Measurements from ENCODE around the gene ANKLE1. TPM values are rescaled to one million over a fixed set of nuclear protein-coding genes. Genes with fewer than 3 reads are reported as not detected.
"Not testable (repeated sequence)": the region's sequence is repeated elsewhere in the genome, so short reads cannot be mapped to it uniquely, and the experiment has no call there.

The ANKLE1 gene
- total RNA-seq, 1 experiment from 2014 or later: 0.60 TPM

- DNase-seq (ENCODE audit: low spot score): no peak
Measured at GRCh38 chr19:17283504-17283996, 1.8 kb downstream of the ANKLE1 start.

DNA sequence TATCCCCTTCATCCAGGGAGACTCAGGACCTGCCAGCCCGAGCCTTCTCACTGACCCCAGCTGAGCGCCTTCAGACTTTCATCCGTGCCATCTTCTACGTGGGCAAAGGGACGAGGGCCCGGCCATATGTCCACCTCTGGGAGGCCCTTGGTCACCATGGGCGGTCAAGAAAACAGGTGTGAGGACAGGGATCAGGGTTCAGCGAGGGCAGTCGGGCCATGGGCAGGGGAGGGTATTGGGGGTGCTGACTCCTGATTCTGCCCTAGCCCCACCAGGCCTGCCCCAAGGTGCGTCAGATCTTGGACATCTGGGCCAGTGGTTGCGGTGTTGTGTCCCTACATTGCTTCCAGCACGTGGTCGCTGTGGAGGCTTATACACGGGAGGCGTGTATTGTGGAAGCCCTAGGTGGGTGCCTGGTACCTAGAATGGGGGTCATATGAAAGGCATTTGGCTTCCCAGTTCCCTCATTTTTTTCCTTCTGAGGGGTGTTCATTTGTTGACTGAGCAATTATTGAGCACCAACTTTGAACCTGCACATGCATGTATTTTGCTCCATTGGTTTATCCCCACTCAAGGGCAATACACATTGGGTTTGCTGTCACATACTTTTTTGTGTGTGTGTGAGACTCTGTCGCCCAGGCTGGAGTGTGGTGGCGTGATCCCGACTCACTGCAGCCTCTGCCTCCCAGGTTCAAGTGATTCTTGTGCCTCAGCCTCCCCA, 3.9 kb downstream of the ANKLE1 start:
- no peak for DNase-seq (ENCODE audit: low spot score)

DNA sequence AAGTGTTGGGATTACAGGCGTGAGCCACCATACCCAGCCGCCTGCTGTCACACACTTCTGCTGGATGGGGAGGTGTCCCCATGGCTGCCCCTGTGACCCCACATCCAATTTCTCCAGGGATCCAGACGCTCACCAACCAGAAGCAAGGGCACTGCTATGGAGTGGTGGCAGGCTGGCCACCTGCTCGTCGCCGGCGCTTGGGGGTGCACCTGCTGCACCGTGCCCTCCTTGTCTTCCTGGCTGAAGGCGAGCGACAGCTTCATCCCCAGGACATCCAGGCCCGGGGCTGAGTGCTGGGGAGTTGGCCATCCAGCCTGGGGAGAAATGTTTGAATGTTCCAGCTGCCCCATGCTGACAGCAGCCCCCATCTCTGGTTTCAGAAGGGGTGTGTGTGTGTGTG, 4.6 kb downstream of the ANKLE1 start:
- DNase-seq (ENCODE audit: low spot score): no peak

DNA sequence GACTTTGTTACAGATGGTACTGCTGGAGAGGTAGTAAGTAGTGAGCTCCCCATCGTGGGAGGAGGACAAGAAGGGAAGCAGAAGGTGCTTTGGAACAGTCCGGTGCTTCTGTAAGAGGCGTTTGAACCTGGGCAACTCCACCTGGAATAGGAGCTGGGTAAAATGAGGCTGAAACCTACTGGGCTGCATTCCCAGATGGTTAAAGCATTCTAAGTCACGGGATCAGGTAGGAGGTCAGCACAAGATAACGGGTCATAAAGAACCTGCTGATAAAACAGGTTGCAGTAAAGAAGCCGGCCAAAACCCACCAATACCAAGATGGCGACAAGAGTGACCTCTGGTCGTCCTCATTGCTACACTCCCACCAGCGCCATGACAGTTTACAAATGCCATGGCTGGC, 5.1 kb downstream of the ANKLE1 start:
- no peak for DNase-seq (ENCODE audit: low spot score)

GRCh38 chr19:17289489-17289888, 7.8 kb downstream of the ANKLE1 start:
- peak; percentile 14 for DNase-seq (ENCODE audit: low spot score)

DNA sequence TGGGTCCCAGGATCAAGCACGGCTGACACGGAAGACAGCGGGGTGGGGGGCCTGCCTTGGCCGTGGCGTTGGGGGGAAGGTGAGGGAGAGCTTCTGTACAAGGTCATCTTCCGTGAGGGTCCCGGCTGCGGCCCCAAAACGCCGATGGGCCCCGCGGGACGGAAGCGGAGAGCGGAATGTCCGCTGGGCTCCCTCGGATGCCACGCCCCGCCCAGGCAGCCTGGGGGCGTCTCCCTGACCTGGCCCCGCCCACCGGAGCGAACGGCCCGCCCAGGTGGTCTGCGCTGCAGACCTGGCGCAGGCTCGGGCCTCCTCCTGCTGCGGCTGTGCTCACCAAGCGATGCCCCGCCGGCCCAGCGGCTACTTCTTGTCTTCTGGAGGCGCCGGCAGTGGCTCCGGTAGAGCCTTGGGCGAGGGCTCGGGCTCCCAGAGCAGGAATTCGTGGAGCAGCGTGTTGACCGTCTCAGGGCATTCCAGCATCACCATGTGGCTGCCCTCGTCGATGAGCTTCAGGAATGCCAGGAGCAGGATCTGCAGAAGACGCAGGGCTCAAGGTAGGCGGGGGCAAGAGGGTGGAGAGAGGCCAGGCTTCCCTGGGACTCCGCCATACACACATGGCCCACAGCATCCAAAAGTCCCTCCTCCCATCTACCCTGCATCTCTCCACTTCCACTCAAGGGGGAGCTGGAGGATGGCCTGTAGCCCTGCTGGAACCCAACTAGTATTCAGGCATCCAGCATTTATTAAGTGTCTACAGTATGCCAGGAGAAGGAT, 10.8 kb downstream of the ANKLE1 start:
- peak; percentile 87 for DNase-seq (ENCODE audit: low spot score)

- DNase-seq (ENCODE audit: low spot score): no peak
Measured at GRCh38 chr19:17293605-17294004, 11.9 kb downstream of the ANKLE1 start.

GRCh38 chr19:17294051-17294891, 12.6 kb downstream of the ANKLE1 start:
- DNase-seq (ENCODE audit: low spot score): no peak

DNA sequence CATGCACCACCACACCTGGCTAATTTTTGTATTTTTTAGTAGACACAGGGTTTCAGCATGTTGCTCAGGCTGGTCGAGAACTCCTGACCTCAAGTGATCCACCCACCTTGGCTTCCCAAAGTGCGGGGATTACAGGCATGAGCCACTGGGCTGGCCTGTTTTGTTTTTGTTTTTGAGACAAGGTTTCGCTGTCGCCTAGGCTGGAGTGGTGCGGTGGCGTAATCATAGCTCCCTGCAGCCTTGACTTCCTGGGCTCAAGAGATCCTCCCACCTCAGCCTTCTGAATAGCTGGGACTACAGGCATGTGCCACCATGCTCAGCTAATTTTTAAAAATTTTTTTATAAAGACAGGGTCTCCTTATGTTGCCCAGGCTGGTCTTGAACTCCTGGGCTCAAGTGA, 13.8 kb downstream of the ANKLE1 start:
- not testable (repeated sequence) for DNase-seq (ENCODE audit: low spot score)

GRCh38 chr19:17296273-17296672, 14.6 kb downstream of the ANKLE1 start:
- peak; percentile 93 for DNase-seq (ENCODE audit: low spot score)

GRCh38 chr19:17296976-17297375, 15.3 kb downstream of the ANKLE1 start:
- no peak for DNase-seq (ENCODE audit: low spot score)

DNA sequence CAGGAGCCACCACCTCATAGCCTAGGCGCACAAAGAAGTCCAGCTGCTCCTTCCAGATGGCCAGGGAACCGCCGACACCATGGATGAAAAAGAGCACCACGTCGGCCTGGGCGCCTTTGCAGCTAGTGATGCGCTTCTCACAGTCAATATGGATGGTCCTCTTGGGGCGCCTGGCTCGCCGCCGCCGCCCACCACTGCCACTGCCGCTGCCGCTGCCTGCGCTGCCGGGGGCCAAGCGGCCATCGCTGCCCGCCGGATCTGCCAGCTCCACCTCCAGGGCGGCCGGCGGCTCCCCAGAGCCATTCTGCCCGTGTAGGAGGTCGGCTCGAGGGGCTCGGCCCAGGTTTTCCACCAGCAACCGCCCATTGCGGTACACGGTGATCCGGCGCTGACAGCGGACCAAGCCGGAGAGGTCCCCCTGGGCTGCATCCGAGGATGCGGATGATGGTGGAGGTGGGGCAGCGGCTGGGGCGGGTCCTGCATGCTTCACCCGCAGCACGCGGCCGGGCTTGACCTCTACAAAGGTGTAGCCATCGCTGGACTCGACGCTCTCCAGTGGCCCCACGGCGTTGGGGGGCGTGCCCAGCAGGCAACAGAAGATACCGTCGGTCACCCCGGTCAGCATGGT, 19.4 kb downstream of the ANKLE1 start:
- no peak for DNase-seq (ENCODE audit: low spot score)

GRCh38 chr19:17302391-17303166, 20.9 kb downstream of the ANKLE1 start:
- no peak for DNase-seq (ENCODE audit: low spot score)

DNA sequence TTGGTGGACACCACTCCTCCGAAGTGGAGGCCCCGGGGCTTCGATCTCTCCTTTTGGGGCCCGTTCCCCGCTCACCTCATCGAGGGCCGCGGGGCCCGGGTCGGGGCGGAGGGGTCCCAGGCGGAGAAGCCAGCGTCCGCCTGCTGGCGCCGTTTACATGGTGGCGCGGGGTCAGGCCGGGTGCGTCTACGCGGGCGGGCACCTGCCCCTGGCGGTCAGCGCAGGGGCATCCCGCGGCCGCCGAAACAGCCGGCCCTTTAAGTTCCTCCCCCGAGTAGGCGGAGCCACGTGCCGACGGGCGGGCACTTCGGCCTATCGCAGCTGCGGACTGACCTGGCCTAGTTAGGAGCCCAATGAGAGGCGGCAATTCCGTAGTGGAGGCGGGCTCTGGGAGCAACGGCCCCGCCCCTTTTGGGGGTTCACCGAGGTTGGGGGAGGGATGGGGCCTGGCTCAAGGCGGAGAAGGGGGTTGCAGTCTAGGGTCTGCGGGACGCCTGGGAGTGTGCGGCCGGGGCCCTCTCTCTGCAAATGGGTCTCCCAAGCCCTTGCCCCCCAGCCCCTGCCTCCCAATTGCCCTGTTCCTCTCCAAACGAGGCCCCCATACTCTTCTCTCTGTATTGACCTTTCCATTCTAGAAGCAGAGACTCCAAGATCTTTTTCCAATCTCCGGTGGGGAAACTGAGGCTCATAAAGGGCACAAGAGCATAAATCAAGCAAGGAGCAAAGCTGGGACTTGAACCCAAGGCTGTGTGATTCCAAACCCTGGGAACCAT, 21.7 kb downstream of the ANKLE1 start, which contains the start of gene ABHD8:
Gene ABHD8, minus strand, starts transcription at position 259 of the 773 bp plus-strand sequence. CDS start 1,809 bp downstream, outside the sequence.
- DNase-seq (ENCODE audit: low spot score): peak; percentile 87

GRCh38 chr19:17303940-17304267, 22.2 kb downstream of the ANKLE1 start:
- DNase-seq (ENCODE audit: low spot score): no peak

- no peak for DNase-seq (ENCODE audit: low spot score)
Measured at GRCh38 chr19:17304386-17305215, 22.9 kb downstream of the ANKLE1 start.

- no peak for DNase-seq (ENCODE audit: low spot score)
Measured at GRCh38 chr19:17305216-17305516, 23.5 kb downstream of the ANKLE1 start.

GRCh38 chr19:17305517-17306284, 24.0 kb downstream of the ANKLE1 start, which contains the start of gene MRPL34:
MRPL34 (plus strand) TSS chr19:17305872; CDS start chr19:17305893, 21 bp downstream.
- DNase-seq (ENCODE audit: low spot score): peak; percentile 100

Data from A172 (cell line).